SH-SY5Y (cell line): ENCODE data around the gene RNF214.

Experiments
- GATA2 ChIP-seq: IDR thresholded peaks from 2 replicates; pipeline ENCODE4 v1.6.1; 2011; ENCODE audit warnings: mild to moderate bottlenecking, low read depth, low read length
- GATA3 ChIP-seq: IDR thresholded peaks from 2 replicates; pipeline ENCODE4 v1.6.1; 2011; ENCODE audit warnings: low read depth, mild to moderate bottlenecking, low read length, moderate library complexity

GRCh38 chr11:117303101-117303500, 70.6 kb downstream of the RNF214 start:
- TF ChIP-seq GATA3 (no peak), GATA2 (no peak)
